GM15510 (cell line): Measurements from ENCODE around the gene RFX2.

Source experiments
- POLR2A ChIP-seq: IDR thresholded peaks from 3 replicates; pipeline ENCODE4 v1.6.1; 2011; ENCODE audit warnings: borderline replicate concordance; ENCODE audit not compliant: insufficient read length; ENCODE audit errors: extremely low read depth

RFX2 gene

DNA sequence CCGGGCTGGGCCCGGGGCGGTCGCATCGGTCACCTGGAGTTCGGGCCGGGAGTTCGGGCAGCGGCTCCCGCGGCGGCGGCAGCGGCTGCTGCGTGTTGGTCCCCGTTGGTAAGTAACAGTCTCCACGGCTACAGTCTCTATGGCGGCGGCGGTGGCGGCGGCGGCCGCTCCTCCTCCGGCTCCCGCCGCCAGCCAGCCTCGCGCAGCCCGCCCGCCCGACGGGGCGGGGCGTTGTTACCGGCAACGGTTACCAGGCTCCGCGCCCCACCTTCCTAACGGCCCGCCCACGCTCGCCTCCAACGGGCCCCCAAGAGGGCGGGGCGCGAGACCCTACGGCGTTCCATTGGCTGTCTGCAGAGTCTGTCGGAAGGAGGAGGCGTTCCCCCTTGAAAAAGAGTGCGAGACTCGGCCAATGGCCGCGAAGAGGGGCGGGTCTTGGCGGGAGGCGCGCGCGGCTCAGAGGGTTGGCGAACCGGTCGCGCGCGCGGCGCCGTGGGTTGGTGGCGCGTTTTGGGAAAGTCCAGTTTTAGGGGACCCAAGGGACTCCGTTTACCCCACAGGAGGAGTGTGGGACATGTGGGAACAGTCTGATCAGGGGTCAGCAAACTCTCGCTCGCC lies at the start of gene RFX2:
TSS of gene RFX2 (minus strand) at position 141 of the 618 bp plus-strand sequence. CDS start 63,004 bp downstream, outside the sequence.
- peak; percentile 58 for TF ChIP-seq POLR2A

DNA sequence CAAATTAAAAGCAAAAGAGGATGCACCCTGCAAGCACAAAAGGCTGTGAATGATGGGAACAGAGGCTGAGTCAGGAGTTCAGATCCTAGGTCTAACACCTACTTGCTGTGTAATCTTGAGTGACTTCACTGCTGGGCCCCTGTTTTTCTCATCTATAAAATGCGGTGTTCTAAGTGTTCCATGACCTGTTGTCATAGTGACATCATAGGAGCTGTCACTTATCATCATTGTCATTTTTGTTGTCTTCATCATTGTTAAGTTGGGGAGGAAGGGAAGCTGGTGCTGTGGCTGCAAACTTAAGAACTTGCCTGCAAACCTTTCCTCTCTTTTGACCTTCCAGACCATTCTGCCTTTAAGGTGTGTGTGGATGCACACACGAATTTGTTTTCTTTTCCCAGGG lies 45.7 kb upstream of the RFX2 start:
- no peak for TF ChIP-seq POLR2A

DNA sequence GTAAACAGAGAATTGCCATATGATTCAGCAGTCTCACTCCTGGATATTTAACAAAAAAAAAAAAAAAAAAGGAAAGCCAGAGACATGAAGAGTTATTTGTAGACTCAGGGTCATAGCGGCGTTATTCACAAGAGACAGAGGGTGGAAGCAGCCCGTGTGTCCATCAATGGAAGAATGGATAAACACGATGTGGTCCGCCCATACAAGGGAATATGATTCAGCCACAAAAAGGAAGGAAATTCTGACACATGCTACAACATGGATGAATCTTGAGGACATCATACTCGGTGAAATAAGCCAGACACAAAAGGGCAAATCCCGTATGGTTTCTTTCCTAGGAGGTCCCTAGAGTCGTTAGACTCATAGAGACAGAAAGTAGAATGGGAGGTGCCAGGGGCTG lies 40.0 kb upstream of the RFX2 start:
- no peak for TF ChIP-seq POLR2A

DNA sequence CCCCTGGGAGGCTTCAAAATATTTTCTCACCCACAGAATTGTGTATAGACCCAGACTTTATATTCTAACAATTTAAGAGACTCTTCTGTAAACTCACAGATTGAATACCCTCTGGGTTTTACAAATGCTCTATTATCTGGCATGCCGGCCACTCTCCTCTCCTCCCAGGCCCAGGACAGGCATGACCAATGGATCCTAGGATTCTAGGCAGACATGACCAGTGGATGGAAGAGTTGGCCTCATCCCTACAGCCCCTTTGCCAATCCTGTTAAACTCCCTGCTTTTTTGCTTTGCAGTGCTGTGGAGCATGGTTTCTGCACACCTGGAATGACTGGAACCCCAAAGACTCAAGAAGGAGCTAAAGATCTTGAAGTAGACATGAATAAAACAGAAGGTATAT lies 30.9 kb upstream of the RFX2 start:
- no peak for TF ChIP-seq POLR2A

DNA sequence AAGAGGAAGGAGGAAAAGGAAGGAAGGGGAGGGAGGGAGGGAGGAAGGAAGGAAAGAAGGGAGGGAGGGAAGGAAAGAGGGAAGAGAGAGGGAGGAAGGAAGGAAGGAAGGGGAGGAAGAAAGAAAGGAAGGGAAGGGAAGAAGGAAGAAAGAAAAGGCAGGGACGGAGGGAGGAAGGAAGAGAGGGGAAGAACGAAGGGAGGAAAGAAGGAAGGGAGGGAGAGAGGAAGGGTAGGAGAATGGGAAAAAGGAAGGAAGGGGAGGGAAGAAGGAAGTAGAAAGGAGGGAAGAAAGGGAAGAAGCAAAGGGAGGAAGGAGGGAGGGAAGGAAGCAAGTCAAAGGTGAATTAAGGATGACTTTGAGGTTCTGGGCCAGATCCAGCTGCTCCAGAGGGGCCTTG lies 28.2 kb upstream of the RFX2 start:
- no peak for TF ChIP-seq POLR2A

DNA sequence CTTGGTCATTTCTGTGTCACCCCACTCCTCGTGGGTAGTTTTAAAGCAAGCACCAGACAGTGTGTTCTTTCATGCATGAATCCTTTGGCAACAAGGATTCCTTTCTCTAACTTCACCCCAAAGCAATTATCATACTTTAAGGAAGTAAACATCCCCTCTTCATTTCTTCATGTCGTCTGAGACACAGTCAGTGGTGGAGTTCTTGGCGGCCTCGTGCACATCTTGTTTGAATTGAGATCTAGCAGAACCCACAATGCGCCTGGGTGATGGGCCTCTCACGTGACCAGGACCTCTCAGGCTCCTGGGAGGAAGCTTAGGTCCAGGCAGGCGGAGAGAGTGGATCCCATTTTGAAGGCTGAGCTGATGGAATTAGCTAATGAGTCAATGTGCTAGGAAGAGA lies 27.8 kb upstream of the RFX2 start:
- TF ChIP-seq POLR2A: no peak

DNA sequence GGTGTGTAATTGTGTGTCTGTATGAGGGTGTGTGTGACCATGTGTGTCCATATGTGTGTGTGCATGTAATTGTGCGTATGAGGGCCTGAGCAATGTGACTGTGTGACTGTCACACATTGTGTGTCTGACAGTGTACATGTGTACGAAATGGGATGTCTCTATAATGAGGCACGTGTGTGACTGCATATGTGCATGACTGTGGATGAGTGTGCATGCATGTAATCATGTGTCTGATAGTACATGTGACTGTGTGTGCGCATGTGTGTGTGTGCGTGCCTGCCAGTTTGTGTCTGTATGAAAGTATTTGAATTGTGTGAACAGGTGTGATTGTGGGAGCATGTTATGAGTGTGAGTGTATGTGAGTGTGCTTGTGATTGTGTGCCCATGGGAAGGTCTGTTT lies 22.9 kb upstream of the RFX2 start:
- TF ChIP-seq POLR2A: no peak

DNA sequence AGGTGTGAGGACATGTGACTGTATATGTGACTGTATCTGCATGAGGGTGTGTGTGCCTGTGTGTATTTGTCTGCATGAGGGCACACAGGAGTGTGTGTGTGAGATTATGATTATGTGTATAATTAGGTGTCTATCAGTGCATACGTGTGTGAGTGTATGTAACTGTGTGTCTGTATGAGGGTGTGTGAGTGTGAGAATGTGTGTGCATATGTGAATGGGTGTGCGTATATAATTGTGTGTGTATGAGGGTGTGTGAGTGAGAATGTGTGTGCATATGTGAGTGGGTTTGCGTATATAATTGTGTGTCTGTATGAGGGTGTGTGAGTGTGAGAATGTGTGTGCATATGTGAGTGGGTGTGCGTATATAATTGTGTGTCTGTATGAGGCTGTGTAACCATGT lies 22.2 kb upstream of the RFX2 start:
- no peak for TF ChIP-seq POLR2A

DNA sequence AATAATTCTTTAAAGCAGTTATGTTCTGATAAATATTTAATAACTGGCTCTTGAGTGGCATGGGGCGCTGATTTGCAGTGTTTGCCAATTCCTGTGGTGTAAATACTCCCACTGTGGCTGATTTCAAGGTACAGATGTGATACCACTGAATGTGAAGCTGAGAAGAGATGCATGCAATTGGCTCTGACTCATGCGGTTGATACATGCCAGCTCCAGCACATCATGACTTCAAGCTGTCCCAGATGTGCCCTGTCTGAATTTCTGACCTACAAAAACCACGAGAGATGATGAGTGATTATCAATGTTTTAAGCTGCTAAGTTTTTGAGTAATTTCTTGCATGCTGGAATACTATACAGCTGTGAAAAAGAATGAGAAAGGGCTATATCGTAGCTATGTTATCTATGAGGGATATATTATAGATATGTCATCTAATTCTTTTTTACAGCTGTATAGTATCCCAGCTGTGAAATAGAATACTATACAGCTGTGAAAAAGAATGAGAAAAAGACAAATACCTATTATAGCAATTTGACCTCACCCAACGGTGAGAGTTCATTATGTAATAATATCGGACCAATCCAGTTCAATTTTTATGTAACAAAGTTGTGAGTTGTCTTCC lies 17.5 kb upstream of the RFX2 start:
- TF ChIP-seq POLR2A: no peak

DNA sequence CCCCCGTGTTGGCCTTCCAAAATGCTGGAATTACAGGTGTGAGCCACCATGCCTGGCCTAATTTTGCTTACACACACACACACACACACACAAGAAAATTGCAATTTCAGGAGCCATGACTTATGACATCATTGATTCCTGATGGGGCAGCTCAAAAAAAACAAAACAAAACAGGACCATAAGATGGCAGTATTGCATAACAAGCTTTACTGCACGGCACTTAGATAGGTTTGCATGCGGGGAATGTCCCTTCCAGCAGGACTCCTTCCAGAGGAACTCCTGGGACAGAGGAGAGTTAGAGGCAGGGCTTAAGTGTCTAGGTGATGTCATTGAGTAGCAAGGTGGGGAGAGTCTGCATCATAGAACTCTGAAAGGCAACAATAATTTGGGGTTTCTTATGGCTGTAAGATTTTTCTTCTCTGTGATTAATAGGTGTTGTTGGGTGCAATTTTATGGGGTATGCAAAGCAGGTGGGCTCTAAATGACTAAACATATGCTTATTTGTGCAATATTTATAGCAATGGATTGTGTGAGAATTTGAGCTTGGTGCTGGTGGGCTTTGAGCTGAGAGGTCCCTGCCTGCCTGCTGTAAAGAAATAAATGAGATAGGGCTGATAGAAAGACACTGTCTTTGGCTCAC lies 16.2 kb upstream of the RFX2 start:
- no peak for TF ChIP-seq POLR2A

DNA sequence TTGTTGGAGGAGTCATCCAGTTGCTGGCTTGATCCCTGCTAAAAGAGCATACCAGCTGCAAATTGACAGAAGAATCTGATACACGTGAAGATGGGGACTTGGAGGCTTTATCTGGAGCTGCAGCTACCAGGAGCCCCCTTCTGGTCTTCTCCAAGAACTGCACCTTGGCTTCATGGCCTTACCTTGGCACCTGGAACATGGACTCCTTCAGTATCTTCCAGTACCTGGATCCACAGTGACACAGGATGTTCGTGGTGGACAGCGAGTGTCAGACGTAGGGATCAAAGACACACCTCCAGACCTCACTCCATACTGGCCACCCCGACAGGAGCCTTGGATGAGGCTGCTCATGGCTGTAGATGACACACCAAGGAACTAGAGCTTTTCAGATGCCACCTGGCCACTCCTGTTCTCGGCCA lies 15.3 kb upstream of the RFX2 start:
- TF ChIP-seq POLR2A: no peak

DNA sequence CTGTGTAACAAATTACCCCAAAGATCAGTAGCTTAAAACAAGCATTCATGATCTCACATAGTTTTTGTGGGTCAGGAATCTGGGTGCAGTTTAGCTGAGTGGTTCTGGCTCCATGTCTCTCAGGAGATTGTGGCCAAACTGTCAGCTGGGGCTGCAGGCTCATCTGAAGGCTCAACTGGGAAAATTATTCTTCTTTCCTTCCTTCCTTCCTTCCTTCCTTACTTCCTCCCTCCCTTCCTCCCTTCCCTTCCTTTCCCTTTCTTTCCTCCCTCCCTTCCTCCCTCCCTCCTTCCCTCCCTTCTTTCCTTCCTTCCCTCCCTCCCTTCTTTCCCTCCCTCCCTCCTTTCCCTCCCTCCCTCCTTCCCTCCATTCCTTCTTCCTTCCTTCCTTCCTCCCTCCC lies 8.7 kb upstream of the RFX2 start:
- TF ChIP-seq POLR2A: no peak

DNA sequence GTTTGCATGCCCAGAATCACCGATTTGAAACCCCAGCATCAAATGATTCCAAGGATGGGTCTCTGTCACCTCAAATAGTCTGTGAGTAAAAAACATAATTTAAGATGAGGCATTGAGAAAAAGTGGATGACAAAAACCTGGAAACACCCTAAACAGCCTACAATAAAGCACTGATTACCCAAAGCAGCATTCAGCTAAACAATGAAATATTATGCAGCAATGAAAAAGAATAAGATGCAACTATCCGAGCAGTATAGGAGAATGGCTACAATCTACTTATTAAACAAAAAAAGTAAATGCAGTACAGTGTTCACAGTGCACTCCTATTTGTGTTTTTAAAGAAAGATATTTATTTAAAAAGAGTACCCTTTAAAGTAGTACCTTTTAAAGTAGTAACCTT lies 7.7 kb upstream of the RFX2 start:
- TF ChIP-seq POLR2A: no peak

DNA sequence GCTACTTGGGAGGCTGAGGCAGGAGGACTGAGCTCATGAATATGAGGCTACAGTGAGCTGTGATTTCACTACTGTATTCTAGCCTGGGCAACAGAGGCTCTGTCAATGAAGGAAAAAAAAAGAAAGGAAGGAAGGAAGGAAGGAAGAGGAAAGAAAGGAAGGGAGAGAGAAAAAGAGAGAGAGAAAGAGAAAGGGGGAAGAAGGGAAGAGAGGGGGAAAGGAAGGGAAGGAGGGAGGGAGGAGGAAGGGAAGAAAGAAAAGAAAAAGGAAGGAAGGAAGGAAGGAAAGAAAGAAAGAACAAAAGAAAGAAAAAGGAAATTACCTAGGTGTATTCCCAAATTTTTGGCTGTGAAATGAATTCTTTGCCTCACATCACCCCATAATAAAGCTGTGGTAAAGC lies 7.2 kb upstream of the RFX2 start:
- TF ChIP-seq POLR2A: no peak

DNA sequence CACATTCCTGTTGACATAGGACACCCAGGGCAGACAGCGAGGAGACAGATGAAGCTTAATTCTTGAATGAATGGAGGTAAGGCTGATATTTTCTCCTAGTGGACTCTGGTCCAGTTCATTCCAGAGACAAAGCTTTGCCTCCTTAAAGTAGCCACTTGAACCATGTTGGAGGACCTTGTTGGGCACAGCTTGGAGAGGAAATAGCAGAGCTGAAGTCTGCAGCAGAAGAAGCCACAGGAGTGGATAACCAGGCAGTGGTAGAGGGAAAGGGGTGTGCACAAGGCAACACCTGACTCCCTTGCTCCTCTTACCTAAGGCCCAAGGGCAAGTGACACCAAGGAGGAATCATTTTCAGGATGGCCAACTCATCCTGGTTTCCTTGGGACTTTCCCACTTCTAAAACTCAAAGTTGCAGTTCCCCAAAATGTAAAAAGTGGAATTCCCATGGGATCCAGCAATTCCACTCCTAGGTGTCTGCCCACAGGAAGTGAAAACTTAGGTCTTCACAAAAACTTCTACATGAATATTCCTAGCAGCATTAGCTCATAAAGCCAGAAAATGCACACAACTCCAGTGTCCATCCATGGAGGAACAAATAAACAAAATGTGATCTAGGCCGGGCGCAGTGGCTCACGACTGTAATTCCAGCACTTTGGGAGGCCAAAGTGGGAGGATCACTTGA lies 6.6 kb upstream of the RFX2 start:
- TF ChIP-seq POLR2A: no peak
